Measurements from ENCODE around the gene PATL2. TPM values are rescaled to one million over a fixed set of nuclear protein-coding genes. Genes with fewer than 3 reads are reported as not detected.
"Not testable (repeated sequence)": the region's sequence is repeated elsewhere in the genome, so short reads cannot be mapped to it uniquely, and the experiment has no call there.

PATL2 gene
- 10 to 100 TPM; 27.4 to 29.6 TPM for total RNA-seq

DNA sequence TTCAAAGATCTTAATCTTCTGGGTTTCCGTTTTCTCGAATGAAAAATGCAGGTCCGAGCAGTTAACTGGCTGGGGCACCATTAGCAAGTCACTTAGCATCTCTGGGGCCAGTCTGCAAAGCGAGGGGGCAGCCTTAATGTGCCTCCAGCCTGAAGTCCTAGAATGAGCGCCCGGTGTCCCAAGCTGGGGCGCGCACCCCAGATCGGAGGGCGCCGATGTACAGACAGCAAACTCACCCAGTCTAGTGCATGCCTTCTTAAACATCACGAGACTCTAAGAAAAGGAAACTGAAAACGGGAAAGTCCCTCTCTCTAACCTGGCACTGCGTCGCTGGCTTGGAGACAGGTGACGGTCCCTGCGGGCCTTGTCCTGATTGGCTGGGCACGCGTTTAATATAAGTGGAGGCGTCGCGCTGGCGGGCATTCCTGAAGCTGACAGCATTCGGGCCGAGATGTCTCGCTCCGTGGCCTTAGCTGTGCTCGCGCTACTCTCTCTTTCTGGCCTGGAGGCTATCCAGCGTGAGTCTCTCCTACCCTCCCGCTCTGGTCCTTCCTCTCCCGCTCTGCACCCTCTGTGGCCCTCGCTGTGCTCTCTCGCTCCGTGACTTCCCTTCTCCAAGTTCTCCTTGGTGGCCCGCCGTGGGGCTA lies at the start of gene PATL2, which contains the start of gene B2M:
PATL2 (minus strand) TSS at position 228 of the 647 bp plus-strand sequence. CDS start 34,833 bp downstream, outside the sequence.
B2M (plus strand) TSS at position 422 of the 647 bp plus-strand sequence; CDS start at position 452, 30 bp downstream.
- Mint-ChIP-seq H3K4me3 (peak within 1 kb of the TSS; percentile 99), H3K27me3 (ENCODE audit: low read depth) (no peaks in the 10 kb centered on the region), H3K27ac (peak within 1 kb of the TSS; percentile 96), H3K9me3 (ENCODE audit: insufficient read depth) (no peaks in the 10 kb centered on the region), H3K36me3 (ENCODE audit: low read depth) (peaks cover 74% of the 10 kb centered on the region), H3K4me1 (ENCODE audit: low read depth) (peaks cover 38% of the 10 kb centered on the region)
- ChIA-PET CTCF (interaction anchor here (0.9 to 18.3 kb wide), 16 partner anchors 11 to 132 kb away, joined by 3 to 476 read pairs (median 8); partner anchors contain the start of genes SPG11 and TRIM69), POLR2A (interaction anchor here (0.5 to 20.9 kb wide), 24 partner anchors 11 to 741 kb away, joined by 3 to 2005 read pairs (median 5); partner anchors contain the start of genes EIF3J, SPG11 and TRIM69)
- DNase-seq (peak; percentile 97), ATAC-seq (peak; percentile 73)

DNA sequence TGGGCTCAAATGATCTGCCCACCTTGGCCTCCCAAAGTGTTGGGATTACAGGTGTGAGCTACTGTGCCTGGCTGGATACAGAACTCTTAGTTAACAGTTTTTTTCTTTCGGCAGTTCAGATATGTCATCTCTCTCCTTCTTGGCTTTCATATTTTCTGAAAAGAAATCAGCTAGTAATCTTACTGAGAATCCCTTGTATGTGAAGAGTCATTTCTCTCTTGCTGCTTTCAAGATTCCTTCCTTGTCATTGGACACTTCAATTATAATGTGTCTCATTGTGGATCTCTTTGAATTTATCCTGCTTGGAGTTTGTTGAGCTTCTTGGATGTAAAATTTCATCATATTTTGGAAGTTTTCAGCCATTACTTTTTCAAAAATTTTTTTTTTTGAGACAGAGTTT lies 42.2 kb upstream of the PATL2 start:
- peaks cover 32% of the 10 kb centered on the region for H3K36me3 Mint-ChIP-seq (ENCODE audit: low read depth)
- ChIA-PET CTCF (interaction anchor here (1.2 kb wide), 1 partner anchor 175 kb away, joined by 3 read pairs; no protein-coding TSS in a partner anchor), POLR2A (interaction anchor here (0.6 kb wide), 2 partner anchors 163 to 217 kb away, joined by 3 read pairs; partner anchors contain the start of gene EIF3J)
- DNase-seq (no peak), ATAC-seq (no peak)
- peaks cover 35% of the 10 kb centered on the region for H3K9me3 Mint-ChIP-seq (ENCODE audit: insufficient read depth)
- no peak overlapping the region for H3K27ac Mint-ChIP-seq
- H3K4me1 Mint-ChIP-seq (ENCODE audit: low read depth) = peaks cover 6% of the 10 kb centered on the region
- no peaks in the 10 kb centered on the region for H3K27me3 Mint-ChIP-seq (ENCODE audit: low read depth)
- no peak overlapping the region for H3K4me3 Mint-ChIP-seq

DNA sequence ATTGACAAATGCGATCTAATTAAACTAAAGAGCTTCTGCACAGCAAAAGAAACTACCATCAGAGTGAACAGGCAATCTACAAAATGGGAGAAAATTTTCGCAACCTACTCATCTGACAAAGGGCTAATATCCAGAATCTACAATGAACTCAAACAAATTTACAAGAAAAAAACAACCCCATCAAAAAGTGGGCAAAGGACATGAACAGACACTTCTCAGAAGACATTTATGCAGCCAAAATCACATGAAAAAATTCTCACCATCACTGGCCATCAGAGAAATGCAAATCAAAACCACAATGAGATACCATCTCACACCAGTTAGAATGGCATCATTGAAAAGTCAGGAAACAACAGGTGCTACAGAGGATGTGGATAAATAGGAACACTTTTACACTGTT lies 32.3 kb upstream of the PATL2 start:
- POLR2A ChIA-PET; H3K4me3 Mint-ChIP-seq; DNase-seq; CTCF ChIA-PET; ATAC-seq; H3K27me3 Mint-ChIP-seq (ENCODE audit: low read depth); H3K27ac Mint-ChIP-seq: not testable (repeated sequence)
- peaks cover 16% of the 10 kb centered on the region for H3K36me3 Mint-ChIP-seq (ENCODE audit: low read depth)
- H3K4me1 Mint-ChIP-seq (ENCODE audit: low read depth) = peaks cover 11% of the 10 kb centered on the region
- peaks cover 18% of the 10 kb centered on the region for H3K9me3 Mint-ChIP-seq (ENCODE audit: insufficient read depth)

DNA sequence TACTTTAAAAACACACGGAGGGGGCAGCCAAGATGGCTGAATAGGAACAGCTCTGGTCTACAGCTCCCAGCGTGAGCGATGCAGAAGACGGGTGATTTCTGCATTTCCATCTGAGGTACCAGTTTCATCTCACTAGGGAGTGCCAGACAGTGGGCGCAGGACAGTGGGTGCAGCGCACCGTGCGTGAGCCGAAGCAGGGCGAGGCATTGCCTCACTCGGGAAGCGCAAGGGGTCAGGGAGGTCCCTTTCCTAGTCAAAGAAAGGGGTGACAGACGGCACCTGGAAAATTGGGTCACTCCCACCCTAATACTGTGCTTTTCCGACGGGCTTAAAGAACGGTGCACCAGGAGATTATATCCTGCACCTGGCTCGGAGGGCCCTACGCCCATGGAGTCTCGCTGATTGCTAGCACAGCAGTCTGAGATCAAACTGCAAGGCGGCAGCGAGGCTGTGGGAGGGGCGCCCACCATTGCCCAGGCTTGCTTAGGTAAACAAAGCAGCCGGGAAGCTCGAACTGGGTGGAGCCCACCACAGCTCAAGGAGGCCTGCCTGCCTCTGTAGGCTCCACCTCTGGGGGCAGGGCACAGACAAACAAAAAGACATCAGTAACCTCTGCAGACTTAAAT lies 28.2 kb upstream of the PATL2 start:
- not testable (repeated sequence) for H3K27ac Mint-ChIP-seq
- POLR2A ChIA-PET = interaction anchor here (0.8 to 21.4 kb wide), 5 partner anchors 12 to 161 kb away, joined by 3 to 2005 read pairs (median 160); partner anchors contain the start of genes B2M, PATL2 and SPG11
- H3K4me3 Mint-ChIP-seq = peak overlapping the region; percentile 8

DNA sequence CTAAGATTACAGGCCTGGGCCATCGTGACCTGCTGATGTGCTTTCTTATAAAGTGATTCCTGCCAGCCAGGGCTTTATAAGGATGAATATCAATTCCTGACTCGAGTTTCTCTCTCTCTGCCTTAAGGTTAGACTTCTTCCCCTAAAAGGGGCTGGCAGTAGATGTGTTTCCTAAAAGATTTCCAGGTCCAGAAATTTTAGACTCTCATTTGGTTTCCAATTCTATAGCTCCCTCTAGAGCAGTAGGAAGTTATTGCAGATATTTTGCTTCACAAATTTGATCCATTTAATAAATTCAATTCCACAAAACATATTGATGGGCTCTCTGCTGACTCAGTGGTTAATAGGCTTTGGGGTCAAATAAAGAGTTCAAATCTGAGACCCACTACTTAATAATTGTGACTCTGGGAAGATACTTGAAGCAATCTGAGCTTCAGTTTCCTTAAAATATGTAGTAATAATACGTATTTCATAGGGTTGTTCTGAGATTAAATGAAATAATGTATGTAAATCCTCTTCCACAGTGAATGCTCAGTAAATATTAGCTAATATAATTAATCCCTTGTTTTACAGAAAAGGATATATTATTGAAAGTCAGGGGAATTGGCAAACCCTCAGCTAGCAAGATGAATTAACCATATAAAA lies 27.3 kb upstream of the PATL2 start:
- CTCF ChIA-PET = interaction anchor here (0.7 to 7.0 kb wide), 34 partner anchors 8 to 380 kb away, joined by 3 to 301 read pairs (median 7); partner anchors contain the start of genes B2M, PATL2 and SPG11
- no peak for DNase-seq
- no peak for ATAC-seq
- Mint-ChIP-seq H3K36me3 (ENCODE audit: low read depth) (peaks cover 9% of the 10 kb centered on the region), H3K9me3 (ENCODE audit: insufficient read depth) (no peaks in the 10 kb centered on the region), H3K27ac (peak overlapping the region; percentile 39), H3K27me3 (ENCODE audit: low read depth) (no peaks in the 10 kb centered on the region), H3K4me3 (no peak overlapping the region), H3K4me1 (ENCODE audit: low read depth) (peaks cover 53% of the 10 kb centered on the region)
- POLR2A ChIA-PET = interaction anchor here (0.8 to 21.4 kb wide), 6 partner anchors 11 to 160 kb away, joined by 3 to 2005 read pairs (median 91); partner anchors contain the start of genes B2M, PATL2 and SPG11

More for the DNA sequence above, 28.2 kb upstream of the PATL2 start:
- not testable (repeated sequence) for H3K36me3 Mint-ChIP-seq (ENCODE audit: low read depth); ATAC-seq; DNase-seq; H3K27me3 Mint-ChIP-seq (ENCODE audit: low read depth); H3K9me3 Mint-ChIP-seq (ENCODE audit: insufficient read depth)
- H3K4me1 Mint-ChIP-seq (ENCODE audit: low read depth) = peaks cover 45% of the 10 kb centered on the region
- CTCF ChIA-PET = interaction anchor here (0.8 to 7.0 kb wide), 28 partner anchors 8 to 379 kb away, joined by 3 to 301 read pairs (median 8); partner anchors contain the start of genes B2M, PATL2 and SPG11

DNA sequence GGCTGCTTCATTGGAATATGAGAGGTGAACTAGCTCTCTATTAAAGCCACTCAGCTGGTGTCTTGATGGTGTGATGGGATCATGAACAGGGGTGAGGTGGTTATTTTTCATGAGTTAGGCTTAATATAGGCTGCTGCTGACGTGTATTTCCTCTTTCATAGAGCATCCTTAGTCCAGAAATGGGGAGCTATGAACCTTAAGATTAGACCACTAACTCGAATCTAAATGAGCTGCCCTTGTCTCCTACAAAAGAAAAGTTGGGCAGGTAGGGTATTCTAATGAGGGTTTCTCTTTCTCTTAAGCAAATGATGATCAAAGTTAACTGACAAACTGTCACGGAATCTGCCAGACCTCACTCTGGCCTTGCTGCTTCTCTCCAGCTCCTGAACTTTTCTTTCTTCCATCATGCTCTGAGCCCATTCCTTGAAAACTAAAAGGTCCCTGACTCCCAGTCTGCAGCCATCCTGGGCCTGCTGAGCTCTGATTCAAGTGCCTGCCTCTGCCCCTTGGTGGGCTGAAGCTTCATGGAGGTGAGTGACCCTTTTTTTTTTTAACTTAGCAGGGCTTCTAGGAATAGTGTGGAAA lies 25.1 kb upstream of the PATL2 start, which contains the start of gene TRIM69:
TRIM69 (plus strand) TSS at position 348 of the 585 bp plus-strand sequence; CDS start at position 525, 177 bp downstream.
- ChIA-PET CTCF (interaction anchor here (0.6 to 7.0 kb wide), 25 partner anchors 10 to 430 kb away, joined by 3 to 301 read pairs (median 6); partner anchors contain the start of genes B2M, PATL2 and SPG11), POLR2A (interaction anchor here (0.5 to 21.4 kb wide), 13 partner anchors 9 to 312 kb away, joined by 3 to 2005 read pairs (median 5); partner anchors contain the start of genes B2M, EIF3J, PATL2 and SPG11)
- DNase-seq = no peak
- peaks cover 22% of the 10 kb centered on the region for H3K36me3 Mint-ChIP-seq (ENCODE audit: low read depth)
- H3K27ac Mint-ChIP-seq = peak within 1 kb of the TSS; percentile 97
- peak; percentile 47 for ATAC-seq
- no peaks in the 10 kb centered on the region for H3K27me3 Mint-ChIP-seq (ENCODE audit: low read depth)
- H3K9me3 Mint-ChIP-seq (ENCODE audit: insufficient read depth) = no peaks in the 10 kb centered on the region
- H3K4me3 Mint-ChIP-seq = peak within 1 kb of the TSS; percentile 78
- H3K4me1 Mint-ChIP-seq (ENCODE audit: low read depth) = peaks cover 70% of the 10 kb centered on the region

DNA sequence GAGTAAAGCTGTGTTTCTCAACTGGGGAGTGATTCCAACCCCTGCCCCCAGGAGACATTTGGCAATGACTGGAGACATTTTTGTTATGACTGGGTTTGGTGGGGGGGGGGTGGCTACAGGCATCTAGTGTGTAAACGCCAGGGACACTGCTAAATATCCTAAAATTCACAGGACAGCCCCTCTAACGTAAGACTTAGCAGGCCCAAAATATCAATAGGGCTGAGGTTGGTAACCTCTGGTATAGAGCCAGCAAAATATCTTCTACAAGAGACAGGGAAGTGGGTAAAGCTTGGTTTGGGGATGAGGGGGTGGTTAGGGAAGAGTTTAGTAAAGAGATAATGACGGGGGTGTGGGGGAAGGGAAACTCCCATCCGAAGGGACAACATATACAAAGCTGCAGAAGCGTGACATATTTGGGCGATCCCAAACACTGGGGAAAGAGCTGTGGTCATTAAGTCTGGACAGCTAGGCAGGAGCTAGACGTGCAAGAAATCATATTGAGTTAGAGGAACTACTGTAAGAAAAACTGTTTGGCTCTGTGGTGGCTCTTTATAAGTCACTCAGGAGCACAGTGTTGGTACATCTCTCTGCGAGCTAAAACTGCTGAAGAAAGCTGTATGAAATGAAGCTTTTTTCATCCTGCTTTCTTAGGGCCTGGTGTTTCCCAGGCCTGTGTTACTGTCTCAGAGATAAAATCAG lies 24.5 kb upstream of the PATL2 start:
- ChIA-PET CTCF (interaction anchor here (0.6 to 7.0 kb wide), 22 partner anchors 9 to 193 kb away, joined by 3 to 301 read pairs (median 6); partner anchors contain the start of genes B2M, PATL2 and SPG11), POLR2A (interaction anchor here (0.6 to 21.4 kb wide), 11 partner anchors 8 to 199 kb away, joined by 3 to 2005 read pairs (median 6); partner anchors contain the start of genes B2M, EIF3J, PATL2 and SPG11)
- Mint-ChIP-seq H3K27ac (peak overlapping the region; percentile 97), H3K4me1 (ENCODE audit: low read depth) (peaks cover 72% of the 10 kb centered on the region), H3K9me3 (ENCODE audit: insufficient read depth) (no peaks in the 10 kb centered on the region), H3K27me3 (ENCODE audit: low read depth) (no peaks in the 10 kb centered on the region), H3K36me3 (ENCODE audit: low read depth) (peaks cover 24% of the 10 kb centered on the region), H3K4me3 (peak overlapping the region; percentile 78)
- ATAC-seq = peak; percentile 52
- DNase-seq = peak; percentile 60

DNA sequence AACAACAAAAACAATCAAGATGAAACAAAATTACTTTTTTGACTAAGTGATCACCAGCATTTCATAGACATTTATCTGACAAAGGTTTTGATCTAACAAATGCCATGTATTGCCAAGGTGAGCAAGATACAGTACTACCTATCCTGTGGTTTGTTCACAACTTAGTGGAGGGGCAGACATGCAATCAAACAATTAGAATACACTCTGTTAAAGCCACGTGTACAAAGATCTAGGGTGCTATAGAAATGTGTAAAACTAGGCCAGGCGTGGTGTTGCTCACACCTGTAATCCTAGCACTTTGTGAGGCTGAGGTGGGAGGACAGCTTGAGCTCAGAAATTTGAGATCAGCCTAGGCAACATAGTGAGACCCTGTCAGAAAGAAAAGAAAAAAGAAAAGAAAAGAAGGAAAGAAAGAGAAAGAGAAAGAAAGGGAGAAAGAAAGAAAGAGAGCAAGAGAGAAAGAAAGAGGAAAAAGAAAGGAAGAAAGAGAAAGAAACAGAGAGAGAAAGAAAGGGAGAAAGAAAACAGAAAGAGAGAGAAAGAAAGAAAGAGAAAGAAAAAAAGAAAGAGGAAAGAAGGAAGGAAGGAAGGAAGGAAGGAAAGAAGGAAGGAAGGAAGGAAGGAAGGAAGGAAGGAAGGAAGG lies 23.8 kb upstream of the PATL2 start:
- H3K4me1 Mint-ChIP-seq (ENCODE audit: low read depth) = peaks cover 75% of the 10 kb centered on the region
- no peaks in the 10 kb centered on the region for H3K9me3 Mint-ChIP-seq (ENCODE audit: insufficient read depth)
- H3K27me3 Mint-ChIP-seq (ENCODE audit: low read depth) = no peaks in the 10 kb centered on the region
- no peak for DNase-seq
- H3K36me3 Mint-ChIP-seq (ENCODE audit: low read depth) = peaks cover 25% of the 10 kb centered on the region
- peak overlapping the region; percentile 97 for H3K27ac Mint-ChIP-seq
- POLR2A ChIA-PET = interaction anchor here (1.3 to 21.4 kb wide), 7 partner anchors 7 to 137 kb away, joined by 3 to 2005 read pairs (median 22); partner anchors contain the start of genes B2M, PATL2 and SPG11
- ATAC-seq = no peak
- H3K4me3 Mint-ChIP-seq = peak overlapping the region; percentile 78
- CTCF ChIA-PET = interaction anchor here (0.6 to 7.0 kb wide), 14 partner anchors 8 to 188 kb away, joined by 3 to 301 read pairs (median 24); partner anchors contain the start of genes B2M, PATL2 and SPG11

DNA sequence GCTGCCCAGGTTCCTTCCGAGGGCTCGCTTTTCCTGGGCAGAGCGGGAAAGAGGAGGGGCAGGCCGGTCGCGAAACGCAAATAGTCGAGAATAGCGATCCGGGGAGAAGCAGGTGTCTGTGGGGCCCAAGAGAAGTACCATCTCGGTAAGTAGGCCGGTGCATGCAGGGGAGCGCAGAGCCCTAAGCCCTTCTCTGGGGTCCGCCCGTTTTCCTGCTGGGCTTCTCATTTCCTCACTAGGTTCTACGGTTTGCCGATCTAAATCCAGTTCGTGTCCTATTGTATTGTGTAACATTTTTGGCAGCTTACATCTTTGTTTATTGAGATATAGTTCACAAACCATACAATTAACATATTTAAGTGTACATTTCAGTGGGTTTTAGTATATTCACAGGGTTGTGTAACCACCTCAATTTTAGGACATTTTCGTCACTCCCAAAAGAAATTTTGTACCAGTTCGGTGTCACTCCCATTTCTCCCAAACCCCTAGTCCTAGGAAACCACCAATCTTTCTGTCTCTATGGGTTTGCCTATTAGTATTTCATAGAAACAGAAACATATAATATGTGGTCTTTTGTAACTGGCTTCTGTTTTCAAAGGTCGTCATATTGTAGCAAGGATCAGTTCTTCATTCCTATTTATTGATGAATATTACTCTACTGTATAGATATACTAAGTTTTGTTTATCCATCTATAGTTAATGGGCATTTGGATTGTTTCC lies 18.4 kb upstream of the PATL2 start:
- ChIA-PET CTCF (interaction anchor here (0.8 to 8.2 kb wide), 9 partner anchors 7 to 151 kb away, joined by 3 to 189 read pairs (median 6); partner anchors contain the start of genes B2M, PATL2, SPG11 and TRIM69), POLR2A (interaction anchor here (0.8 to 21.4 kb wide), 18 partner anchors 7 to 302 kb away, joined by 3 to 2005 read pairs (median 5); partner anchors contain the start of genes B2M, CTDSPL2, EIF3J and PATL2)
- peak; percentile 8 for ATAC-seq
- Mint-ChIP-seq H3K36me3 (ENCODE audit: low read depth) (peaks cover 39% of the 10 kb centered on the region), H3K27me3 (ENCODE audit: low read depth) (no peaks in the 10 kb centered on the region), H3K4me1 (ENCODE audit: low read depth) (peaks cover 70% of the 10 kb centered on the region), H3K9me3 (ENCODE audit: insufficient read depth) (no peaks in the 10 kb centered on the region), H3K4me3 (peak overlapping the region; percentile 99), H3K27ac (peak overlapping the region; percentile 100)
- DNase-seq = peak; percentile 63
